ENCODE measurements around the gene RADIL.
"Not testable (repeated sequence)": the region's sequence is repeated elsewhere in the genome, so short reads cannot be mapped to it uniquely, and the experiment has no call there.

RADIL gene

GRCh38 chr7:4893929-4894475 is 10.5 kb upstream of the RADIL start:
- H3K4me3 ChIP-seq (ENCODE audit: low read length) = no peak overlapping the region
- TF ChIP-seq ZNF274 (IDR thresholded peaks at IDR 0.05; ENCODE audit: low read depth, low read length) = no peak

GRCh38 chr7:4893188-4893587 is 9.7 kb upstream of the RADIL start:
- not testable (repeated sequence) for H3K4me3 ChIP-seq (ENCODE audit: low read length)

GRCh38 chr7:4891522-4891921 is 8.0 kb upstream of the RADIL start:
- not testable (repeated sequence) for H3K4me3 ChIP-seq (ENCODE audit: low read length)

- no peak overlapping the region for H3K4me3 ChIP-seq (ENCODE audit: low read length)
- no peak for TF ChIP-seq ZNF274 (IDR thresholded peaks at IDR 0.05; ENCODE audit: low read depth, low read length)
These were observed 6.2 kb upstream of the RADIL start for GRCh38 chr7:4889682-4890081.

- no peak for TF ChIP-seq ZNF274 (IDR thresholded peaks at IDR 0.05; ENCODE audit: low read depth, low read length)
- no peak overlapping the region for H3K4me3 ChIP-seq (ENCODE audit: low read length)
These were observed 4.6 kb upstream of the RADIL start for GRCh38 chr7:4888161-4888560.

- H3K4me3 ChIP-seq (ENCODE audit: low read length) = no peak overlapping the region
- no peak for TF ChIP-seq ZNF274 (IDR thresholded peaks at IDR 0.05; ENCODE audit: low read depth, low read length)
These were observed 3.2 kb upstream of the RADIL start for GRCh38 chr7:4886671-4887070.

- no peak for TF ChIP-seq ZNF274 (IDR thresholded peaks at IDR 0.05; ENCODE audit: low read depth, low read length)
- H3K4me3 ChIP-seq (ENCODE audit: low read length) = no peak overlapping the region
These were observed 1.8 kb upstream of the RADIL start for GRCh38 chr7:4885317-4885807.

- TF ChIP-seq ZNF274 (IDR thresholded peaks at IDR 0.05; ENCODE audit: low read depth, low read length) = no peak
- no peak overlapping the region for H3K4me3 ChIP-seq (ENCODE audit: low read length)
These were observed 648 bp upstream of the RADIL start for GRCh38 chr7:4884164-4884563.

GRCh38 chr7:4883033-4883371 is 514 bp downstream of the RADIL start:
- no peak for TF ChIP-seq ZNF274 (IDR thresholded peaks at IDR 0.05; ENCODE audit: low read depth, low read length)
- peak overlapping the region; percentile 29; the same call in 1 of the 2 replicates for H3K4me3 ChIP-seq (ENCODE audit: low read length)

- no peak overlapping the region for H3K4me3 ChIP-seq (ENCODE audit: low read length)
- TF ChIP-seq ZNF274 (IDR thresholded peaks at IDR 0.05; ENCODE audit: low read depth, low read length) = no peak
These were observed 1.1 kb downstream of the RADIL start for GRCh38 chr7:4882169-4883032.

- TF ChIP-seq ZNF274 (IDR thresholded peaks at IDR 0.05; ENCODE audit: low read depth, low read length) = no peak
- H3K4me3 ChIP-seq (ENCODE audit: low read length) = no peak overlapping the region
These were observed 3.3 kb downstream of the RADIL start for GRCh38 chr7:4880218-4880617.

- H3K4me3 ChIP-seq (ENCODE audit: low read length) = no peak overlapping the region
- TF ChIP-seq ZNF274 (IDR thresholded peaks at IDR 0.05; ENCODE audit: low read depth, low read length) = no peak
These were observed 4.0 kb downstream of the RADIL start for GRCh38 chr7:4879396-4880081.

- H3K4me3 ChIP-seq (ENCODE audit: low read length) = no peak overlapping the region
- no peak for TF ChIP-seq ZNF274 (IDR thresholded peaks at IDR 0.05; ENCODE audit: low read depth, low read length)
These were observed 4.9 kb downstream of the RADIL start for GRCh38 chr7:4878336-4879335.

- no peak overlapping the region for H3K4me3 ChIP-seq (ENCODE audit: low read length)
- TF ChIP-seq ZNF274 (IDR thresholded peaks at IDR 0.05; ENCODE audit: low read depth, low read length) = no peak
These were observed 6.9 kb downstream of the RADIL start for GRCh38 chr7:4876586-4876985.

Data from GM08714 (cell line).